IPS-NIHi11 (cell line): ENCODE results near the gene OR51S1.
"Not testable (repeated sequence)": the region's sequence is repeated elsewhere in the genome, so short reads cannot be mapped to it uniquely, and the experiment has no call there.

Experiments used
- DNase-seq: peaks from one replicate; pipeline ENCODE4 v3.0.0; 2012; ENCODE audit warnings: mixed read lengths, low spot score

OR51S1 gene

DNA sequence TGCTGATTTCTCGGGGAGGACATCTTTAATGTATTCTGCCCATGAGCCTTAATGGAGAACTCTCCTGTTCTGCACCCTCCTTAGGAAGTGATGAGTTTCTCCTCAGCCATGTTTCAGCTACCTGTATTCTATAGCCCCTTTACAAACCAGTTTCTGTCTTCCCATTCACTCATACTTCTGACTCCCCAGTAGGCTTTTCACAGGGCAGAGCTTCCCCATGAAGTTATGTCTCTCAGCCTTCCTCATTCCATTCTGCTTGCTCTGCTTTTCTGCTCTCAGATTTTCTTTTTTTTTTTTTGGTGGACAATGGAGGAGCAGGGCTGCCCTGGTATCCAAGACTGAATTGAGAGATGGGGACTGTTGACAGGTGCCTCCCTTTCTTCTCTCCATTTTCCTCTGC lies 40.5 kb downstream of the OR51S1 start:
- DNase-seq, result no peak

DNA sequence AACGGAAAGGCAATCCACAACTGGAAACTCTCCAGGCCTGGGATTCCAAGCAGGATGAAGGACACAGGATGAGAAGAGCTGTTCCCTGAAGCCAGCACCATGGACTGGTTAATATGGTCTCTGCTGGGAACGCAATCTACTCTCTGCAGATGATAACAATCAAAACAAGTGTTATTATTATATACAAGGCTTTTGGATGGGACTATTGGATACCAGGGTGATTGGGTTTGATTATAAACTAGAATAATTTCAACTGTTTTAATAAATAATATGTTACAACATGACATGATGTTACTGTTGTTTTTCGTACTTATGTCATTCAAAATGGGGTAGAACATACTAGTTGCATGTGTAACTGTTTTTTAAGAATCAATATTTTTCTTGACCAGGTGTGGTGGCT lies 44.7 kb downstream of the OR51S1 start, which contains the start of gene OR52R1:
TSS of gene OR52R1 (minus strand) at position 101 of the 400 bp plus-strand sequence. CDS start at position 101, 0 bp downstream.
- no peak for DNase-seq

DNA sequence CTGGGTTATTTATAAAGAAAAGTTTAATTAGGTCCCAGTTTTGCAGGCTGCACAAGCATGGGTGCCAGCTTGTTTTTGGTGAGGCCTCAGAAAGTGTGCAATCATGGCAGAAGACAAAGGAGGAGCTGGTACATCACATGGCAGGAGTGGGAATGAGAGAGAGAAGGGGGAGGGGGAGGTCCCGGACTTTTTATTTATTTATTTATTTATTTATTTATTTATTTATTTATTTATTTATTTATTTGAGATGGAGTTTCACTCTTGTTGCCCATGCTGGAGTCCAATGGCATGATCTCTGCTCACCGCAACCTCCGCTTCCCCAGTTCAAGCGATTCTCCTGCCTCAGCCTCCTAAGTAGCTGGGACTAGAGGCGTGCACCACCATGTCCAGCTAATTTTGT lies 47.7 kb downstream of the OR51S1 start:
- DNase-seq, result not testable (repeated sequence)

GRCh38 chr11:4798427-4799183 lies 50.4 kb downstream of the OR51S1 start:
- no peak for DNase-seq
